HT1080 (cell line): ENCODE data around the gene ACHE. TPM values are rescaled to one million over a fixed set of nuclear protein-coding genes. Genes with fewer than 3 reads are reported as not detected.

Source experiments
- DNase-seq: peaks from one replicate; pipeline ENCODE4 v3.0.0-alpha.2; 2015; ENCODE audit warnings: low read depth
- total RNA-seq: library from RNA; depleted of rRNA; stranded (reverse); fragments of >200 nt; shearing (Covaris generic); gene quantifications from 2 replicates; pipeline ENCODE4 v1.2.3, GENCODE V29; 2014

ACHE gene
- total RNA-seq, 1 experiment from 2014 or later = not detected

GRCh38 chr7:100896732-100897608, 1.3 kb upstream of the ACHE start:
- DNase-seq = no peak

DNA sequence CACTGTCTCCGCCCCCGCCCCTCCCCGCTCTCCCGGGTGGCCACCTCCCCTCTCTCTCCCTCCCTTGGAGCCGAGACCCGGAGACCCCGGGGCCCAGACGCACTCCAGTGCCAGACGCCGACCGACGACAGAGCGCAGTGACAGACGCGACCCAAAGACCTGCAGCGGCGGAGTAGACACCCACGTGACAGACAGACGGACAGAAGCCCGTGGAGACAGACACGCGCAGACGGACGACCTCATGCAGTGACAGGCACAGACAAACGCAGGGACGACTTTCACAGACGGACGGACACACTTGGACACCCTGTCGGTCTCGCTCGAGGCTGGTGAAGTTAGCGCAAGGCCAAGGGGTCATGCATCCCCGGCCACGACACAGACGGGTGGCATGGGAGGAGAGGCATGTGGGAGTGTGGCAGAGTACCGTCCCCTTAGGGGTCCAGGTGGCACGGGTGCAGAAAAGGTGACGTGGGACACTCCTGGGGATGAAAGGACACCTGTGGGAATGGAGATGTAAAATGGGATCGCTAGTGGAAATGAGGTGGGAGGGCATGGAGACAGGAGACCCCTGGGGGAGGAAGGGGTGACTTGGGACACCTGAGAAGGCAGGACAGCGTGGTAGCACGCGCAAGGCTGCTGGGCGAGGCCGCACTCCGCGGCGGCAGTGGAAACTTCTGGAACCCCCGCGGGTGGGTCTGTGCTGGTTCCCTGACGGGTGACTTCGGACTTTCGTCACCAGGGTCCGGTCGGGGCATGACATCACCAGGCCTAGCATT, 456 bp upstream of the ACHE start:
- DNase-seq = no peak

- no peak for DNase-seq
These were observed 608 bp downstream of the ACHE start for GRCh38 chr7:100894860-100895700.

DNA sequence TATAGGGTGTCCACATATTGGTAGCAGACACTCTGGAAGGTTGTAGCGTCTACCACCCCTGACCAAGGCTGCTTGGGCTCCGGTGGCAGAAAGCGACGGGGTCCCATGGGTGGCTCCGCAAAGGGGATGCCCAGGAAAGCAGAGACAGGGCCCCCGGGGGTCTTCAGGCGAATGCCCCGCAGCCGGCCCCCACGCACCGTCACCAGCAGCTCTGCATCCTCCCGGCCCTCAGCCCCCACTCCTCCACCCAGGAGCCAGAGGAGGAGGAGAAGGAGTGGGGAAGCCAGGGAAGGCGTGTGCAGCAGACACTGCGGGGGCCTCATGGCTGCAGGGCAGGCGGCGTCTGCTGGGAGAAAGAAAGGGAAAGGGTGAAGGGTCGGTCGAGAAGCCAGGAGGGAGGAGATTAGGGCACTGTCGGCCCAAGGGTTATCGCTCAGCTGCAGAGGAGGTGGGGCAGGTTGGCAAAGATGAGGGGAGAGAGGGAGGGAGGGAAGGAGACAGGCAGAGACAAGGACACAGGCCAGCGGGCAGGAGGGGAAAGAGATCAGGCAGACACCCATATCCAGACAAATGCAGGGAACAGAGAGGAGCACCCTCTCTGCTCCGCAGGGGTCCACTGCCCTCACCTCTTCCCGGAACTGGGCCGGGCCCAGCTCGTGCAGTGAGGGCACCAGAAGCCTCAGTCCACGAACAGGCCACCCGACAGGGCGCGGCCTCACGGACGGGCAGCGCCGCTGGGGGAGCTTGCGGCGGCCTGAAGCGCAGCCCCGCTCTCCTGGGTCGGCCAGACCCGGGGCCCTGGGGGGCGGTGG, 1.6 kb downstream of the ACHE start:
- DNase-seq = no peak

- no peak for DNase-seq
These were observed 2.3 kb downstream of the ACHE start for GRCh38 chr7:100893318-100893895.

GRCh38 chr7:100892364-100893317, 3.0 kb downstream of the ACHE start:
- DNase-seq = no peak

DNA sequence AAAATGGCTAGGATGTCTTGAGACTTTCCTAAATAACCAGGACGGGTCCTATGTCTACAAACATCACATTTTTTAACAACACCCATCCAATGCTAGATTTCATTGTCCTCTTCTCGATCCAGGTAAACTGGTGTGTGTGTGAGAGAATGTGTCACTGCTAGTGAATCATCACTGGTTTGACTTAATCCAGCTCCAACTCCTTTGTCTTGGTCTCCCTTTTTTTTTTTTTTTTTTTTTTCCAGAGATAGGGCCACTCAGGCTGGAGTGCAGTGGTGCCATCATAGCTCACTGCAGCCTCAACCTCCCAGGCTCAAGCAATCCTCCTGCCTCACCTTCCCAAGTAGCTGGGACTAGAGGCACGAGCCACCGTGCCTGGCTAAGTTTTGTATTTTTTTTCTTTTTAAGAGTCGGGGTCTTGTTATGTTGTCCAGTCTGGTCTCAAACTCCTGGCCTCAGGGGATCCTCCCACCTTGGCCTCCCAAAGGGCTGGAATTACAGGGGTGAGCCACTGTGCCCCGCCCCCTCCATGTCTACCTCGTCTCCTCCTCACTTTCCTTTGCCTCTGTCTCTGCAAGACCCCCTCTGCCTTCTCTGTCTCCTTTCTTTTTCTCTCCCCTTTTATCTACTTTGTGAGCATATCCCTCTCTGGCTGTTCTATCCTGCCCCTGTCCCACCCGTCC, 4.0 kb downstream of the ACHE start:
- DNase-seq = peak; percentile 74

DNA sequence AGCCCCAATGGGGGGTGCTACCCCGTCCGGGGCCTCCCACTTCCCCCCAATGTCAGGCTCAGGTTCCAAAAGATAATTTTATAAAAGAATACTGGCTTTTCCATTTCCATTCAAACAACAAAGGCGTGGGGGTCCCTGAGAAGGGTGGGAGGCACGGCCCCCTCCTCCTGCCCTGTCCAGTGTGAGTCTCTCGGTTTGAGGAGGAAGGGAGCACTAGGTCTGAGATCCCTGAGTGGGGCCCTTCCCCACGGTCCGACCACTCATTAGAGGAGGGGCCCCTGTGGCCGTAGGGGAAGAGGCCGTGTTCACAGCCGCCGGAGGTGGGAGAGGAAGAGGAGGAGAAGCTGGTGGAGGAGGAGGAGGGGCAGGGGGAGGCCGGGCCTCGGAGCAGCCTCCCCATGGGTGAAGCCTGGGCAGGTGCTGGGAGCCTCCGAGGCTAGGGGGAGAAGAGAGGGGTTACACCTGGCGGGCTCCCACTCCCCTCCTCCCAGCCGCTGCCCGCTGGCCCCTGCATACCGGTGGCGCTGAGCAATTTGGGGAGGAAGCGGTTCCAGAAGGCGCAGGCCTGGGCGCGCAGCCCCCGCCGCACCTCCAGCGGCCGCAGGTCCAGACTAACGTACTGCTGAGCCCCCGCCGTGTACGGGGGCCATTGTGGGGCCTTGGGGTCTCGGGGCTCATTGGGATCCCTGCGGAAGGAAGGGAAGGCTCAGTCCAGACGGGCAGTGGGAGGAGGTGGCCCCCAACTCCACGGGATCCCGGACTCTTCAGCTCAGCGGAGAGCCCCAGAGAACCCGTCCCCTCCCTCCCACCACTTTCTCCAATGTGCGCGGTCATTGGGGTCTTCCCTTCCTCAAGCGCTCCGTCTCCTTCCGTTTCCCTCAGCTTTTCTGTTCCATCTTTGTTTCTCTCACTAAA, 4.8 kb downstream of the ACHE start:
- no peak for DNase-seq

GRCh38 chr7:100888988-100889750, 6.5 kb downstream of the ACHE start, which contains the start of gene UFSP1:
Gene UFSP1 (minus strand): TSS chr7:100889715. CDS start chr7:100889271, 444 bp downstream.
- peak; percentile 54 for DNase-seq

DNA sequence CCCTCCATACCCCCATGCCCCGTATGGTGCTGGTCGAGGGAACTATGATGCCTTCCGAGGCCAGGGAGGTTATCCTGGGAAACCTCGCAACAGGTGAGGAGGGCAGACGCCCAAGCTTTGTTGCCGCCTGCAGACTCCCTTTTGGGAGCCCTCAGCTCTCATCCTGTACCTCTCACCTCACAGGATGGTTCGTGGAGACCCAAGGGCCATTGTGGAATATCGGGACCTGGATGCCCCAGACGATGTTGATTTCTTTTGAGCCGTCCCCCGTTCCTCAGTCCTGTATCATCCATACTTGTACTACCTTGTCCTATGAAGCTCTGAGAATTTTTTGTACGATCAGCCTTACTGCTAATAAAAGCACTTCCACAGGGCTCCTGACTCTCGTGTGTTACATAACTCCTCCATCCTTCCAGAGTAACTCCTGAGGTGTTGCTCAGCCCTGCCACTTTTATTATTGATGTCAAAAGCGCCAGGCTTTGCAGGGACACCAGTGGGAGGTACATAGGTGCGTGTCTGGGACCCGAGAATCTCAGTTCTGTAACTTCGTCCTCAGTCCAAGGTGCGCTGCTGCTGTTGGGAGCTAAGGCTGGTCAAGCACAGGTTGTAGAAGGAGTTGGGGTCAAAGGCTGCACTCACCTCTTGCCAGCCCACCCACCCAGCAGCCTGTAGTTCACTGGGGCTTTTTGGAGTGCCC, 7.2 kb downstream of the ACHE start:
- DNase-seq = no peak

DNA sequence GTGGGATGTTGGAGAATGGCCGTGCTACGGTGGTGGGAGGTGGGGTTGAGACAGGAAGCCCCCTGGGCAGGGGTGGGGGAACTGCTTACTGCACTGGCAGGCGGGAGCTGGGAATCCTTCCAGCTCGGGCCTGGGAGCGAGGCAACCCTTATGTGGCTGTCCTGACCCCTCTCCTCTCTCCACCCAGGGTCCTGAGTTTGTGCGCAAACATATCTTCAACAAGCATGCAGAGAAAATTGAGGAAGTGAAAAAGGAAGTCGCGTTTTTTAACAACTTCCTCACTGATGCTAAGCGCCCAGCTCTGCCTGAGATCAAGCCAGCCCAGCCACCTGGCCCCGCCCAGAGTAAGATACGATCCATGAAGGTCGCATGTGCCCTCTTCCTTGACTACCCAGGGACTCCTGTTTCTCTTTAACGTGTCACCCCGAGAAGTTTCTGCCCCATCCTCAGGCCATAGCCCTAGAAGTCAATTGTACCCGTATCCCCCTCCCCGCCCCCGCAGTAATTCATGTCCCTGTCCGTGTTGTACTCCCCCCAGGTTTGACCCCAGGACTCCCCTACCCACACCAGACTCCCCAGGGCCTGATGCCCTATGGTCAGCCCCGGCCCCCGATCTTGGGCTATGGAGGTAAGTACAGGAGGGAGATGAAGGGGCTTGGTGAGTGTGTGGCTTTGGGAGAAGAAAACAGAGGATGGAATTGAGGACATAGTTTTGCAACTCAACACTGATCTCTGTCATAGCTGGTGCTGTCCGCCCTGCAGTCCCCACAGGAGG, 8.0 kb downstream of the ACHE start:
- no peak for DNase-seq

- DNase-seq = no peak
These were observed 8.7 kb downstream of the ACHE start for GRCh38 chr7:100886936-100887515.

DNA sequence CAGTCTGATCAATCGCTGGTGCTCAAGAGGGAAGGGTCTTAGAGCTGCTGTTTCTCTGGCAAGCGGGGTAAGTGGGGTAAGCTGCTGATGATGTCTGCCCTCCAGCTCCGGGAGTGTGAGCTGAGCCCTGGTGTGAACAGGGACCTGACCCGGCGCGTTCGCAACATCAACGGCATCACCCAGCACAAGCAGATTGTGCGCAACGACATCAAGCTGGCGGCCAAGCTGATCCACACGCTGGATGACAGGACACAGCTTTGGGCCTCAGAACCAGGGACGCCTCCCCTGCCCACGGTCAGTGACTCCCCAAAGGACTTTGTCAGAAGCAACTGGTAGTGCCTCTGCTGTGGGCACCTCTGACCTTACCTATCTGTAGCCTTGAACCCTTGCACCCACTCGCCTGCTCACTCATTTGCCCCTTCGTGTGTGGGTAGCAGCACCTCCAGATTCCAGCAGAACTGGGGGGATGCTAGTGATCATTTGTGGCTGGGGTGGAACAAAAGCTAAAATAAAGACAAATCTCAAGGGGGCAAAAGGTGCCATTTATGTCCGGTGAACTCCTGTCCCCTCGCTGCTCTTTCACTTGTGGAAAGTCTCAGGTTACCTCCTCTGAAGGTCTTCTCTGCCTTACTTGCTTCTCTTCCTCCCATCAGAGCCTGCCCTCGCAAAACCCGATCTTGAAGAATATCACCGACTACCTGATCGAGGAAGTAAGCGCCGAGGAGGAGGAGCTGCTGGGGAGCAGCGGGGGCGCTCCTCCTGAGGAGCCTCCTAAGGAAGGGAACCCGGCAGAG, 9.3 kb downstream of the ACHE start:
- no peak for DNase-seq
